Choroid plexus epithelial cell (primary cell): ENCODE results near the gene ERC2.

Source experiments
- DNase-seq: peaks from one replicate; pipeline ENCODE4 v3.0.0-alpha.2; 2010; ENCODE audit warnings: low read depth
- H3K4me3 ChIP-seq: 2 replicates; pipeline ENCODE4 v1.5.1; 2011; ENCODE audit warnings: low read depth, mild to moderate bottlenecking, control low read depth, low read length, moderate library complexity
- CTCF ChIP-seq: conservative IDR thresholded peaks from 2 replicates; pipeline ENCODE4 v1.5.1; 2011; ENCODE audit warnings: low read depth, mild to moderate bottlenecking, control low read depth, inconsistent platforms, low read length, moderate library complexity

ERC2 gene

GRCh38 chr3:56136514-56136913 lies 331.8 kb downstream of the ERC2 start:
- TF ChIP-seq CTCF: no peak
- H3K4me3 ChIP-seq: no peak overlapping the region
- no peak for DNase-seq

- no peak overlapping the region for H3K4me3 ChIP-seq
- no peak for DNase-seq
- no peak for TF ChIP-seq CTCF
These were observed 332.3 kb downstream of the ERC2 start for GRCh38 chr3:56135941-56136340.

GRCh38 chr3:56133423-56133822 lies 334.8 kb downstream of the ERC2 start:
- DNase-seq: peak; percentile 81
- no peak for TF ChIP-seq CTCF
- no peak overlapping the region for H3K4me3 ChIP-seq

- no peak overlapping the region for H3K4me3 ChIP-seq
- no peak for DNase-seq
- TF ChIP-seq CTCF: no peak
These were observed 335.5 kb downstream of the ERC2 start for GRCh38 chr3:56132762-56133161.

GRCh38 chr3:56131974-56132590 lies 336.2 kb downstream of the ERC2 start:
- no peak for TF ChIP-seq CTCF
- no peak overlapping the region for H3K4me3 ChIP-seq
- peak; percentile 97 for DNase-seq

- DNase-seq: no peak
- no peak overlapping the region for H3K4me3 ChIP-seq
- no peak for TF ChIP-seq CTCF
These were observed 338.2 kb downstream of the ERC2 start for GRCh38 chr3:56130036-56130435.

GRCh38 chr3:56126632-56127031 lies 341.6 kb downstream of the ERC2 start:
- H3K4me3 ChIP-seq: no peak overlapping the region
- no peak for TF ChIP-seq CTCF
- DNase-seq: no peak
